Measurements from ENCODE around the gene PSMD14. TPM values are rescaled to one million over a fixed set of nuclear protein-coding genes. Genes with fewer than 3 reads are reported as not detected.
"Not testable (repeated sequence)": the region's sequence is repeated elsewhere in the genome, so short reads cannot be mapped to it uniquely, and the experiment has no call there.

PSMD14 gene
- polyA plus RNA-seq, 1 donor from 2014 or later = 136 TPM

- not testable (repeated sequence) for H3K4me3 ChIP-seq (ENCODE audit: low read length); H3K9ac ChIP-seq (ENCODE audit: low read length); H3F3A ChIP-seq (ENCODE audit: insufficient read depth, low read length, poor library complexity, severe bottlenecking); H3K27ac ChIP-seq (ENCODE audit: low read length); H4K20me1 ChIP-seq (ENCODE audit: insufficient read depth); H3K9me2 ChIP-seq (ENCODE audit: insufficient read depth, low read length); H3K36me3 ChIP-seq (ENCODE audit: insufficient read depth, low read length); H3K9me3 ChIP-seq (ENCODE audit: low read length); H2AFZ ChIP-seq (ENCODE audit: low read depth, low read length); H3K79me2 ChIP-seq (replicated peaks; ENCODE audit: insufficient read depth, low read length); H3K27me3 ChIP-seq (ENCODE audit: insufficient read depth, low read depth, low read length); H3K4me2 ChIP-seq (ENCODE audit: low read length)
Observed at GRCh38 chr2:161279230-161279815, 28.9 kb upstream of the PSMD14 start.

GRCh38 chr2:161280906-161281323 lies 27.3 kb upstream of the PSMD14 start:
- H3K79me2 ChIP-seq (replicated peaks; ENCODE audit: insufficient read depth, low read length); H2AFZ ChIP-seq (ENCODE audit: low read depth, low read length); H3K9me2 ChIP-seq (ENCODE audit: insufficient read depth, low read length); H4K20me1 ChIP-seq (ENCODE audit: insufficient read depth); H3K4me2 ChIP-seq (ENCODE audit: low read length); H3F3A ChIP-seq (ENCODE audit: insufficient read depth, low read length, poor library complexity, severe bottlenecking); H3K9ac ChIP-seq (ENCODE audit: low read length); H3K27me3 ChIP-seq (ENCODE audit: insufficient read depth, low read depth, low read length); H3K36me3 ChIP-seq (ENCODE audit: insufficient read depth, low read length); H3K9me3 ChIP-seq (ENCODE audit: low read length); H3K4me3 ChIP-seq (ENCODE audit: low read length); H3K27ac ChIP-seq (ENCODE audit: low read length): not testable (repeated sequence)

GRCh38 chr2:161281615-161282310 lies 26.5 kb upstream of the PSMD14 start:
- not testable (repeated sequence) for H3K79me2 ChIP-seq (replicated peaks; ENCODE audit: insufficient read depth, low read length); H3K9ac ChIP-seq (ENCODE audit: low read length); H4K20me1 ChIP-seq (ENCODE audit: insufficient read depth); H3F3A ChIP-seq (ENCODE audit: insufficient read depth, low read length, poor library complexity, severe bottlenecking); H3K9me3 ChIP-seq (ENCODE audit: low read length); H3K27ac ChIP-seq (ENCODE audit: low read length); H3K4me2 ChIP-seq (ENCODE audit: low read length); H3K36me3 ChIP-seq (ENCODE audit: insufficient read depth, low read length); H3K27me3 ChIP-seq (ENCODE audit: insufficient read depth, low read depth, low read length); H3K4me3 ChIP-seq (ENCODE audit: low read length); H3K9me2 ChIP-seq (ENCODE audit: insufficient read depth, low read length); H2AFZ ChIP-seq (ENCODE audit: low read depth, low read length)

GRCh38 chr2:161282311-161282644 lies 25.9 kb upstream of the PSMD14 start:
- not testable (repeated sequence) for H3K9me2 ChIP-seq (ENCODE audit: insufficient read depth, low read length)

GRCh38 chr2:161283926-161284325 lies 24.3 kb upstream of the PSMD14 start:
- Histone ChIP-seq H3K9ac (ENCODE audit: low read length) (no peak overlapping the region), H2AFZ (ENCODE audit: low read depth, low read length) (no peak overlapping the region)
- TF ChIP-seq EP300 (conservative IDR thresholded peaks at IDR 0.05; ENCODE audit: poor library complexity, severe bottlenecking) (no peak), TAF1 (IDR thresholded peaks at IDR 0.05; ENCODE audit: low read depth) (no peak), RAD21 (conservative IDR thresholded peaks at IDR 0.05) (no peak), MXI1 (conservative IDR thresholded peaks at IDR 0.05; ENCODE audit: poor library complexity, severe bottlenecking) (no peak), EZH2 (IDR thresholded peaks at IDR 0.05; ENCODE audit: borderline replicate concordance, insufficient read depth, low read length, poor library complexity, severe bottlenecking) (no peak), POLR2AphosphoS5 (IDR thresholded peaks at IDR 0.05) (no peak), CTCF (IDR thresholded peaks at IDR 0.05; ENCODE audit: poor library complexity, severe bottlenecking) (no peak), SMC3 (conservative IDR thresholded peaks at IDR 0.05; ENCODE audit: poor library complexity) (no peak), REST (IDR thresholded peaks at IDR 0.05; ENCODE audit: borderline replicate concordance) (no peak)

More at GRCh38 chr2:161282311-161282644, 25.9 kb upstream of the PSMD14 start:
- H3K9me3 ChIP-seq (ENCODE audit: low read length); H3K27me3 ChIP-seq (ENCODE audit: insufficient read depth, low read depth, low read length); H2AFZ ChIP-seq (ENCODE audit: low read depth, low read length); H3K36me3 ChIP-seq (ENCODE audit: insufficient read depth, low read length); H3K9ac ChIP-seq (ENCODE audit: low read length); H4K20me1 ChIP-seq (ENCODE audit: insufficient read depth); H3K27ac ChIP-seq (ENCODE audit: low read length); H3K4me3 ChIP-seq (ENCODE audit: low read length); H3F3A ChIP-seq (ENCODE audit: insufficient read depth, low read length, poor library complexity, severe bottlenecking); H3K79me2 ChIP-seq (replicated peaks; ENCODE audit: insufficient read depth, low read length); H3K4me2 ChIP-seq (ENCODE audit: low read length): not testable (repeated sequence)

More at GRCh38 chr2:161283926-161284325, 24.3 kb upstream of the PSMD14 start:
- Histone ChIP-seq H3K4me3 (ENCODE audit: low read length) (no peak overlapping the region), H3K9me2 (ENCODE audit: insufficient read depth, low read length) (no peaks in the 10 kb centered on the region), H3K27me3 (ENCODE audit: insufficient read depth, low read depth, low read length) (no peaks in the 10 kb centered on the region), H3K27ac (ENCODE audit: low read length) (no peak overlapping the region), H3F3A (ENCODE audit: insufficient read depth, low read length, poor library complexity, severe bottlenecking) (no peaks in the 10 kb centered on the region), H3K9me3 (ENCODE audit: low read length) (no peaks in the 10 kb centered on the region), H4K20me1 (ENCODE audit: insufficient read depth) (no peaks in the 10 kb centered on the region), H3K36me3 (ENCODE audit: insufficient read depth, low read length) (no peaks in the 10 kb centered on the region), H3K79me2 (replicated peaks; ENCODE audit: insufficient read depth, low read length) (no peaks in the 10 kb centered on the region), H3K4me2 (ENCODE audit: low read length) (no peak overlapping the region)

Data from neural cell (in vitro differentiated cells).